COLO668 (cell line): ENCODE data around the gene MRNIP.
"Not testable (repeated sequence)": the region's sequence is repeated elsewhere in the genome, so short reads cannot be mapped to it uniquely, and the experiment has no call there.

Experiments
- DNase-seq: peaks from one replicate; lab custom pipeline; 2025; ENCODE audit not compliant: unreplicated experiment; lab: John Stamatoyannopoulos, UW

The MRNIP gene

DNA sequence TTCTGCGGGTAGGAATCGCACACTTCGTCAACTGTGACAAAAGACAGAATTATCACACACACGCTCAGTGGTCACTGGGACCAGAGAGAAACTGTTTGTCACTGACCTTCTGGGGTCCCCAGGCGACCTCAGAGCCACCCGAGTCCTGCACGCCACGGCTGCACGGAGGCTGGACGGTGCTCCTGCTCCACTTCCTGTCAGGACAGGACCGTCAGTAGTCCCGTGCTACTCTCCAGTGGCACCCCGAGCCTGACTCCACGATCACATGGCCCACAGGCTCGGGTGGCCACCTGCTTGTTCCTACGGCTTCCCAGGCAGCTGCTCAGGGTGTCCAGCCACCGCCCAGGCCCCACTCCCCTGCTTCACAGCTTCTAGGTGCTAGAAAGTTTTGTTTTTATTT, 17.9 kb downstream of the MRNIP start:
- DNase-seq = no peak

DNA sequence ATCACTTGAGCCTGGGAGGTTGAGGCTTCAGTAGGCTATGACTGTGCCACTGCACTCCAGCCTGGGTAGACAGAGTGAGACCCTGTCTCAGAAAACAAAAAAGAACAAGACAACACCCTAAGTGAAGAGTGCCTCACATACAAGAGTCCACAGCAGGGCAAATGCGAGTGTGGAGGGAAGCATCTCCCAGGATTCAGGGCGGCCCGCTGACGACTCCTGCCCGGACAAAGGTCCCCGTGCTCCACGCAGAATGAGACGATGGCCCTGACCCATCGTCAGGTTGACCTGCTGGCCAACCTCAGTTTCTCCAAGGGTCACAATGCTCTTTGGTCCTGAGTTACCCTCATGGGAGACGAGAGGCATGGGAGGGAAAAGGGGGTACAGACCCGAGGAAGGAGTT, 18.3 kb downstream of the MRNIP start:
- DNase-seq = no peak

DNA sequence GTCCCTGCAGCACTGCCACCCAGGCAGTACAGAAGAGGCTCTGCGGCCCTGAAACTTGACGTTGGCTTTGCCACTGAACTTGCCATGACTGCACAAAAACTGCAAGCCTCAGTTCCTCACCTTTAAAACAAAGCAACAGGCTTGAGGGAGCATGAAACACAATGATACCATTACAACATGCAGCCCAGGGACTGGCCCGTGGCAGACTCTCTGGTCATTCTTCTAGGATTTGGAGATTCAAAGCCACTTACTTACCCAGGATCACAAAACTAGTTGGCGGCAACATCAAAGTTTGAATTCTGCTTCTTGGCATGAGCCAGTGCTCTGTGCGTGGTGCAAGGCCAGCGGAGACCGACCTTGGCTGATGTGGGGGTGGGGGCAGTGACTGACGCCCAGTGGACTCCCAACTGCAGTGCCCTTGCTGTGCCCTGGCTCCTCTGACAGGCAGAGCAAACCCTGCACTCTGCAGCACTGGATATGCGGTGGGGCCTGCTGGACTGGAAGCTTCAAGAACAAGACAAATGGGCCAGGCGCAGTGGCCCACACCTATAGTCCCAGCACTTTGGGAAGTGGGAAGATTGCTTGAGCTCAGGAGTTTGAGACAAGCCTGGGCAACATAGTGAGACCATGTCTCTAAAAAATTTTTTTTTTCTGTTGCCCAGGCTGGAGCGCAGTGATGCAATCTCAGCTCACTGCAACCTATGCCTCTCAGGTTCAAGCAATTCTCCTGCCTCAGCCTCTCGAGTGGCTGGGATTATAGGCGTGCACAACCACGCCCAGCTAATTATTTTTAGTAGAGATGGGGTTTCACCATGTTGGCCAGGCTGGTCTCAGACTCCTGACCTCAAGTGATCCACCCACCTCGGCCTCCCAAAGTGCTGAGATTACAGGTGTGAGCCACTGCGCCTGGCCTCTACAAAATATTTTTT, 19.0 kb downstream of the MRNIP start:
- DNase-seq = no peak

DNA sequence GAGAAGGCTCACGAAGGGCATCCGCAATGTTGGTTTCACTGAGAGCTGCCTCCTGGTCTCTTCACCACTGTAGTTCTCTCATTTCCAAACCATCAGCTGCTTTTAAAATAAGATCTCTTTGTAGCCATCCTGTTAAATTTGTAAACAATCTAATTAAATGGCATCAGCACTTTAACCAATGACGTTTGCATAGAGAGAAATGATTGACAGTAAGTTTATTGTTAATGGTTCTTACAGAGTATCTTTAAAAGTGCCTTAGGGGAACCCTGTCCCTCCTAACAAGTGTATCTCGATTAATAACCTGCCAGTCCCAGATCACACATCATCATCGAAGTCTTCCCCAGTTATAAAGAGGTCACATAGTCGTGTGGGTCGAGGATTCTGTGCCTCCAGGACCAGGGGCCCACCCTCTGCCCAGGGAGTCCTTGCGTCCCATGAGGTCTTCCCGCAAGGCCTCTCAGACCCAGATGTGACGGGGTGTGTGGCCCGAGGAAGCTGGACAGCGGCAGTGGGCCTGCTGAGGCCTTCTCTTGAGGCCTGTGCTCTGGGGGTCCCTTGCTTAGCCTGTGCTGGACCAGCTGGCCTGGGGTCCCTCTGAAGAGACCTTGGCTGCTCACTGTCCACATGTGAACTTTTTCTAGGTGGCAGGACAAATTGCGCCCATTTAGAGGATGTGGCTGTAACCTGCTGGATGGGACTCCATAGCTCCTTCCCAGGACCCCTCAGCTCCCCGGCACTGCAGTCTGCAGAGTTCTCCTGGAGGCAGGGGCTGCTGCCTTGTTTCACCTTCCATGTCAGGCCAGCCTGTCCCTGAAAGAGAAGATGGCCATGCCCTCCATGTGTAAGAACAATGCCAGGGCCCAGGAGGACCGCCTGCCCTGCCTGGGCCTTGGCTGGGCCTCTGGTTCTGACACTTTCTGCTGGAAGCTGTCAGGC, 21.3 kb downstream of the MRNIP start:
- no peak for DNase-seq

DNA sequence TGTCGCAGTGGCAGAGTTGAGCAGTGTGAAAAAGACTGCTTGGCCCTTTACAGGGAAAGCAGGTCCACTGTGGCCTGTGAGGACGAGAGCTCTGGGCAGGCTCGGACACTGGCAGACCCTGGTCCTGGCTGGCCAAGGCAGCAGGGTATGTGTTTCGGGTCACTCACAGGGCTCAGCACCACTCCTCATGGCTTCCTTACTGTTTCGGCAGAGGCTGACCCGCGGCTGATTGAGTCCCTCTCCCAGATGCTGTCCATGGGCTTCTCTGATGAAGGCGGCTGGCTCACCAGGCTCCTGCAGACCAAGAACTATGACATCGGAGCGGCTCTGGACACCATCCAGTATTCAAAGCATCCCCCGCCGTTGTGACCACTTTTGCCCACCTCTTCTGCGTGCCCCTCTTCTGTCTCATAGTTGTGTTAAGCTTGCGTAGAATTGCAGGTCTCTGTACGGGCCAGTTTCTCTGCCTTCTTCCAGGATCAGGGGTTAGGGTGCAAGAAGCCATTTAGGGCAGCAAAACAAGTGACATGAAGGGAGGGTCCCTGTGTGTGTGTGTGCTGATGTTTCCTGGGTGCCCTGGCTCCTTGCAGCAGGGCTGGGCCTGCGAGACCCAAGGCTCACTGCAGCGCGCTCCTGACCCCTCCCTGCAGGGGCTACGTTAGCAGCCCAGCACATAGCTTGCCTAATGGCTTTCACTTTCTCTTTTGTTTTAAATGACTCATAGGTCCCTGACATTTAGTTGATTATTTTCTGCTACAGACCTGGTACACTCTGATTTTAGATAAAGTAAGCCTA, 22.2 kb downstream of the MRNIP start:
- DNase-seq = no peak

DNA sequence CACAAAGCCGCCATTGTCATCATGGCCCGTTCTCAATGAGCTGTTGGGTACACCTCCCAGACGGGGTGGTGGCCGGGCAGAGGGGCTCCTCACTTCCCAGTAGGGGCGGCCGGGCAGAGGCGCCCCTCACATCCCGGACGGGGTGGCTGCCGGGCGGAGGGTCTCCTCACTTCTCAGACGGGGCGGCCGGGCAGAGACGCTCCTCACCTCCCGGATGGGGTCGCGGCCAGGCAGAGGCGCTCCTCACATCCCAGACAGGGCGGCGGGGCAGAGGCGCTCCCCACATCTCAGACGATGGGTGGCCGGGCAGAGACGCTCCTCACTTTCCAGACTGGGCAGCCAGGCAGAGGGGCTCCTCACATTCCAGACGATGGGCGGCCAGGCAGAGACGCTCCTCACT, 23.7 kb downstream of the MRNIP start:
- DNase-seq = not testable (repeated sequence)

DNA sequence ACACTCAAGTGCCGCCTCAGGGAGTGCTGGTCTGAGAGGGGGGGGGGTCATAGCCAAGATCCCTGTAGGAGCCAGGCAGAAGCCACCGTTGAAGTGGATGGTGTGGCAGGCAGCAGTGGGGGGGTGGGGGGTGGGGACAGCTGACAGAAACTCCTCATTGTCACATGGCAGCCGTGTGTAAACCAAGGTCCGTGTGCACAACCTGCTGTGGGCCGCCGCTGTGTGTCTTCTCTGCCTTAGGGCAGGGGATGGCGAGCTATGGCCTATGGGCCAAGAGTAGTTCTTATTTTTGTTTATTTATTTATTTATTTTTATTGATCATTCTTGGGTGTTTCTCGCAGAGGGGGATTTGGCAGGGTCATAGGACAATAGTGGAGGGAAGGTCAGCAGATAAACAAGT, 24.5 kb downstream of the MRNIP start:
- no peak for DNase-seq

DNA sequence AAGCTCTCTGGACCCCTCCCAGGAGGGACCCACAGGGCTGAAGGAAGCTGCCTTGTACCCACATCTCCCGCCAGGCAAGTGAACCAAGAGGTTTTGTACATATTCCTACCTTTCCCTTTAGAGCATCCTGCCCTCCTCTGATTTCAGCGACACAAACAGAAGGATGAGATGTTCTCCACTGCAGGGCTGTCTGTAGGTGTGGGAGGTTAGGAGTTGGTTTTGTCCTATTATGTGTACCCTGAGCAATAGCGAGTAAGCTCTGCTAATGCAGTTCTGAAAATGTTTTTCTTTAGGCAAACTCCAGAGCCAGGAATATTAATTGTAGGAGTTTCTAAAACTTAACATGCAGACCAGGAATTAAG, 24.9 kb downstream of the MRNIP start:
- no peak for DNase-seq

DNA sequence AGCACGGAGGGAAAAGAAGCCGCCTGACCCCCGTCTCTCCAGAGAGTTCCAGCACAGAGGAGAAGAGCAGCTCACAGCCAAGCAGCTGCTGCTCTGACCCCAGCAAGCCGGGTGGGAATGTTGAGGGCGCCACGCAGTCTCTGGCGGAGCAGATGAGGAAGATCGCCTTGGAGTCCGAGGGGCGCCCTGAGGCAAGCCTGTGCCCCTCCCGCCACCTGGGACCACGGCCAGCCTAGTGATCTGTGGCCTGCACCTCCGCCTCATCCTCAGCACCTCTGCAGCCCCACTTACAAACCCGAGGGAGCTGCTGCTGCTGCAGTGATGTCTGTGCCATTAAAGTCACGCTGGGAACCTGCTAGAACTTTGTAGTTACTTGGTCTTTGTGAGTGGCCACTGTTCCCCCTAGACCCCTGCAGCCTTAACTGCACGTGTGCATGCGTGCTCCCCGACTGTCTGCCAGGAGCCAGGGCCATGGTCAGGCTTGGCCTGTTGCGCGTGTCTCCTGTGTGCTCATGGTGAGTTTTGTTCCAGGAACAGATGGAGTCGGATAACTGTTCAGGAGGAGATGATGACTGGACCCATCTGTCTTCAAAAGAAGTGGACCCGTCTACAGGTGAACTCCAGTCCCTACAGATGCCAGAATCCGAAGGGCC, 25.4 kb downstream of the MRNIP start:
- DNase-seq = no peak

DNA sequence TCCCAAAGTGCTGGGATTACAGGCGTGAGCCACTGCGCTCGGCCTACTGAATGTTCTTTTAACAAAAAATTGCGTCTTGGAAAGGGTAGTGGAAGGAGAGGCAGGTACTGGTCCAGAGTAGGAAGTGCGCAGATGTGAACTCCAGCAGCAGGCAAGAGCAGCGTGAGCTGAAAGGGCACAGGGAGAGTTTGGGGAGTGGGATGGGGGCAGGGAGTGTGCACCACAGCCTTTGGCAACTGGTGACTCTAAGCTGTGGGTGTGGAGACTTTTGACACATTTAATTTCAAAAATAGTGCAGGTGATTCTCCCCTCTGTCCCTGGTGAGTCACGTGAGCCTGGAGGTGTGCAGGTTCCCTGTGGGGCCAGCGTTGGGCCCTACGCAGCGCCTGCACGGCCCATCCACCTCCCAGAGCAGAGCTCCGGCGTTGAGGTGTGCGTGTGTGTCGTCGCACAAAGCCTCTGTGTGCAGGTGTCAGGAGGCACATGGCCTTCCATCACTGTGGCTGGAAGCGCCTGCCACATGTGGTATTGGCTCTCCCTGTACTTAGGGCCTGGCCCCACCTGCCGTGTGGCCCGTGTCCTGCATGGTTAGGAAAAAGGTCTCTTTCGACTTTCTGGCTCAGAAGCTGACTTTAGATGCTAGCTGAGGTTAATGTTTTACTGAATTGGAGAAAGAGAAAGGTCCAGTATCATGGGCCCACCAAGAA, 26.4 kb downstream of the MRNIP start:
- DNase-seq = no peak

DNA sequence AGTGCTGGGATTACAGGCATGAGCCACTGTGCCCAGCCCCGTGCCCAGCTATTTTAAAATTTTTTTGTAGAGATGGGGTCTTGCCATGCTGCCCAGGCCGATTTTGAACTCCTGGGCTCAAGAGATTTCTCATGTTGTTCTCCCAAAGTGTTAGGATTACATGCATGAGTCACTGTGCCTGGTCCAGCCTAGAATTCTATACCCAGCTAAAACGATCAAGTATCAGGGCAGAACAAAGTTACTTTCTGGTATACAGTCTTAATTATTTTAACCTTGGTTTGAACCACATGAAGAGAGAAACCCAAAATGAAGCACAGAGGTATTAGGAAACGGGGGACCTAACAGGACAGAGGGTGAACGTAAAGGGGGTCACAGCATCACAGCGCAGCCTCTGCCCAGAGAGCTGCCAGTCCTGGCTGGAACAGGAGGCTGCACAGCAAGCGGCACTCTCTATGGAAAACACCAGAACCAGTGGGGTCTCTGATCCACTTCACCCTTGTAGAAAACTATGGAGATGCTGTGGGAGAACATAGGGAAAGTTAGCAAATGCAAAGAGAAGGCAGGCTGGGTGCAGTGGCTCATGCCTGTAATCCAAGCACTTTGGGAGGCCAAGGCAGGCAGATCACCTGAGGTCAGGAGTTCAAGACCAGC, 27.7 kb downstream of the MRNIP start:
- DNase-seq = no peak

DNA sequence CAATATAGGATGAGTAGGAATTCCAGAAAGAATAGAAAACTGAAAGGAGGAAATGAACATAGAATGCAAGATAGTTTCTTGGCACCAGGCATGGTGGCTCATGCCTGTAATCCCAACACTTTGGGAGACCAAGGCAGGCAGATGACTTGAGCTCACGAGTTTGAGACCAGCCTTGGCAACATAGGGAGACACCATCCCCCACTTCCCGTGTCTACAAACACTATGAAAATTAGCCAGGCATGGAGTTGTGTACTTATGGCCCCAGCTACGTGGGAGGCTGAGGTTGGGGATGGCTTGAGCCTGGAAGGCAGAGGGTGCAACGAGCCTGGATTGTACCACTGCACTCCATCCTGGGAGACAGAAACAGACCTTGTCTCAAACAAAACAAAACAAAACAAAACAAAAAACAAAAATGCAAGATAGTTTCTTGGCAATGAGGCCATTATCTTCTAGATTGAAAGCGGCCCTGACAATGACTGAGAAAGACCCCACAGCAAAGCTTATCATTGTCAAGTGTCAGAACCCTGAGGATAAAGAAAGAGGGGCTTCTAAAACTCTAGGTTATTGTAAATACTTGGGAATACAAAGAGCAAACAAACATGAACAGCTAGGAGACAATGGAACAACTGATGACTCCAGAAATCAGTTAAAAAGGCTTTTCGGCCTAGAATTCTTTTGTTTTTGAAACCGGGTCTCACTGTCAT, 28.7 kb downstream of the MRNIP start:
- DNase-seq = no peak

DNA sequence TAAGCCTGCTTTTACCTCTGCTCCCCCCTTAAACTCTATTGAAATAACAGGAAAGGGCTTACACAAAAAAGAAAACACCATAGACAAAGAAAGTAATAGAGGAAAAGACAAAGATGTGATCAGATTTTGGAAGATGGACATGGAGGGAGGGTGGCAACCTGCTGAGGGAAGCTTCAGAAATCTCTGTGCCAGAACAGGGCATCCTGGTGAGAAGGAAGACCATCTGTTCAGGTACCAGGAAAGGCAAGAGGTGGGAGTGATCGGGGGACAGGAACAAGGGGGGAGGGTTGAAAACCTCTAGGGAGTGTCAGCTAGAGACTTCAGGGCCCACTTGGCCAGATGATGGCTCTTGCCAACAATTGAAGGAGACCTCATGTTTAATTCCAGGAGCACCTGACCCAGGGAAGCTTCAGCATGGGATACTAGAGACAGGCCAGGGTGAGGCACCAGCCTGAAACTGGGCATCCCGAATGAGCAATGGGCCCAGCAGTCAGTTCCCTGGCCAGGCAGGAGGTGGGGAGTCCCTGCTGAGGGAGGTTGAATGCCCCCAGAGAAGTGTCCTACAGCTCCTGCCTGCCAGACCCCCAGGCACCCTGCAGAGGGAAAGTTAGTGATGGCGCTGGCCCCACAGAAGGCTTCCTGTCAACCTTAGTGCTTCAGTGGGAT, 29.7 kb downstream of the MRNIP start:
- no peak for DNase-seq

DNA sequence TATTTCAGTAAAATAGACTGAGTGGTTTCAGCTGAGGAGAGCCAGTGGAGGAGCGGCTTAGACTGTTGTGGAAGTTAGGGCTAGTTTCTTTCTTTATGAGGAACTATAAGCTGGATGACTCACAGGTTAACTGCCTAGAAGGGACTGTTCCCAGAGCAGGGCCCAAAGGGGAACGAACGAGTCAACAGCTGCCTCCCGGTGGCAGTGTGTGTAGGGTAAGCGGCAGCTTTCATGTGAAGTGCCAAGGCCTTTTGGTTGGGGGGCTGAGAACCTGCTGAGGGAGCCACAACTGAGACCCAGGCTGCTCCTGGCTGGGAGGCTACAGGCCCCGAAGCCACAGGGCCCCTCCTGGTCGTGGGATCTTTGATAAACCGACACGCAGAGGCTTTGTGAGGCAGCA, 30.9 kb downstream of the MRNIP start:
- no peak for DNase-seq

DNA sequence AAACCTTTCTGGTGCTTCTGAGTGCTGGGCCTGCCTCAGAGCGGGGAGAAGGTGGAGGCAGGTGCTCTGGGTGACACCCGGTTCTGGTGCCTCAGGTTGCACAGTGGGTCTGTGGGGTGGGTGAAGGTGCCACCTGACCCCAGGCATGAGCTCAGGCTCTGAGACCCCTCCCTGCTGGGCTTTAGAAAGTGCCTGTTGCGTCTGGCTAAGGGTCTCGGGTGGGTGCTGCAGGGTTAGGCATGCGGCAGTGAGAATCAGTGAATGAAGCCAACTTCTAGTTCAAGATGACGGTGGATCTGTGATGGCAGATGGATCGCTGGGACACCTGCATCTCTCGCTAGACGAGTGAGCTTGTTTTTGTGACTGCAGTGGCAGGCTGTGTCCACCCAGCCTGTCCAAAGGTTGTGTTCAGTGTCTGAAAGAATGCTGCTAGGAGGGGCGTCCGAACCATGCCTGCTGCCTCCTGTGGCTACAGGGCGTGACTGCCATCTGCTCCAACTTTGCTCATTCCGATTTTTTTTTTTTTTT, 32.9 kb downstream of the MRNIP start:
- DNase-seq = no peak

DNA sequence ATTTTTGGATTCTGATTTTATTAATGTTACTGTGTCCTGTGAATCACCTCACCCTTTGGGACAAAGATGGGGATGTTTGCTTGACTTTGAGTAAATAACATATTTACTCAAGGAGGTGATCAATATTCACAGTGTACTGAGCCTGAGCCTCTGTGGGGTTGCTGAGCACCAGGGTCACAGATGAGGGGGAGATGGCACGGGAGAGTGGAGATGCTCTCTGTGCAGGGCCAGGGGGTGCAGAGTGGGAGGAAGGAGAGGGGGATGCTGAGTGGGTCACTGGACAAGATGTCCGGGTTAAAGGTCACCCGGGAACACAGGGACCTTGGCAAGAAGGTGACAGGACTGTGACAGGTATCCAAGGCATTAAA, 33.9 kb downstream of the MRNIP start:
- DNase-seq = no peak

DNA sequence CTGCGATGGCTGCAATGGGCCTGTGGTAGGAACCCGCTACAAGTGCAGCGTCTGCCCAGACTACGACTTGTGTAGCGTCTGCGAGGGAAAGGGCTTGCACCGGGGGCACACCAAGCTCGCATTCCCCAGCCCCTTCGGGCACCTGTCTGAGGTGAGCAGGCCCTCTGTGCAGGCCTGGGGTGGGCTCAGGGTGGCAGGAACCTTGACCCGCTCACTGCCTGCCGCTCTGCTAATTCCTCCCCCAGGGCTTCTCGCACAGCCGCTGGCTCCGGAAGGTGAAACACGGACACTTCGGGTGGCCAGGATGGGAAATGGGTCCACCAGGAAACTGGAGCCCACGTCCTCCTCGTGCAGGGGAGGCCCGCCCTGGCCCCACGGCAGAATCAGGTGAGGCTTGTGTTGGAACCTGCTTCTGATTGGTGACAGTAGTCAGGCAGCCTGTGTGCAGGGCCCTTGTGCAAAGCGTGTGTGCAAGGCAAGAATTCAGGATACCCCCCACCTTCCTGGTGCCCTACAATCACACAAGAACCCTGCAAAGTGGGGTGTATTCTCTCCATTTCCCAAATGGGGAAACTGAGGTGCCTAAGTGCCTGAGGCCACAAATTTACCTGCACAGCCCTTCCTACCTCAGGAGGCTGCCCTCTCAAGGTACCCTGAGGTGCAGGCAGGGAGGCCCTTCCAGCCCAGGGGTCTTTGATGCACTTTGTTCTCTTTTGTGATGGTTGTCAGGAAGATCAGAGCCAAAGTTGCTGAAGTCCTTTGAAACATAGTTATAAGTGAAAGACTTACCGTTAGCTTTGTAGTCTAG, 34.5 kb downstream of the MRNIP start:
- no peak for DNase-seq
